B cell (primary cell): ENCODE data around the gene IFT52. TPM values are rescaled to one million over a fixed set of nuclear protein-coding genes. Genes with fewer than 3 reads are reported as not detected.

Experiments
- ATAC-seq: fragments of 200-7000 bp; cut with Tn5 transposase; one replicate; pipeline ENCODE4 v1.10.0; 2021; ENCODE audit warnings: low read depth, mild to moderate bottlenecking, moderate number of reproducible peaks, moderate library complexity
- CTCF ChIA-PET: fragments of 350-600 bp; sonication (Branson Sonifier 250); formaldehyde crosslinking; loops from one replicate; lab custom pipeline; 2021; ENCODE audit warnings: antibody characterized with exemption, inconsistent platforms; lab: Charles Lee
- POLR2A ChIA-PET: fragments of 350-600 bp; sonication (Branson Sonifier 250); formaldehyde crosslinking; loops from one replicate; lab custom pipeline; 2021; ENCODE audit warnings: antibody characterized with exemption; lab: Charles Lee
- DNase-seq: peaks from one replicate; pipeline ENCODE4 v3.0.0; 2013
- H2AFZ ChIP-seq: 2 replicates; pipeline ENCODE4 v1.6.1; 2012; ENCODE audit warnings: mild to moderate bottlenecking, low read depth, low read length; ENCODE audit not compliant: insufficient read depth, poor library complexity, severe bottlenecking
- H3K27ac ChIP-seq, 2 donors: 1 replicate in 1 of 2; 2 replicates in 1 of 2; pipeline ENCODE4 v1.5.1; 2012 to 2013; ENCODE audit warnings: low read length in 2 of 2, mild to moderate bottlenecking in 2 of 2, moderate library complexity in 1 of 2
- H3K27me3 ChIP-seq, 4 experiments: fragments of 200-600 bp in 1 of 4; sonication (generic) in 1 of 4; replicated peaks in 1 of 4; 1 replicate in 2 of 4; 2 replicates in 2 of 4; pipeline versions ENCODE4 v1.6.1 to v1.7.0; 2013 to 2016; ENCODE audit warnings: low read length in 3 of 4, mild to moderate bottlenecking in 2 of 4, mixed read lengths in 1 of 4, moderate library complexity in 1 of 4; ENCODE audit not compliant: insufficient read depth in 4 of 4, control insufficient read depth in 3 of 4; ENCODE audit errors: control extremely low read depth in 1 of 4
- H3K36me3 ChIP-seq, 2 experiments: replicated peaks in 1 of 2; 1 replicate in 1 of 2; 2 replicates in 1 of 2; pipeline versions ENCODE4 v1.6.1 to v1.7.1; 2013; ENCODE audit warnings: low read length in 1 of 2; ENCODE audit not compliant: insufficient read depth in 2 of 2, control insufficient read depth in 1 of 2; ENCODE audit errors: control extremely low read depth in 1 of 2, extremely low read depth in 1 of 2
- H3K4me1 ChIP-seq, 2 donors: fragments of 200-600 bp in 1 of 2; sonication (generic) in 1 of 2; 1 replicate in 1 of 2; 2 replicates in 1 of 2; pipeline versions ENCODE4 v1.5.1 to v1.6.1; 2013 to 2017; ENCODE audit warnings: low read length in 2 of 2; ENCODE audit not compliant: control insufficient read depth in 2 of 2, insufficient read depth in 2 of 2
- H3K4me2 ChIP-seq: replicated peaks from 2 replicates; pipeline ENCODE3; 2012; ENCODE audit warnings: mild to moderate bottlenecking, low read depth, low read length; ENCODE audit not compliant: poor library complexity, severe bottlenecking
- H3K4me3 ChIP-seq, 5 experiments: fragments of 200-600 bp in 1 of 5; sonication (generic) in 1 of 5; 1 replicate in 3 of 5; 2 replicates in 2 of 5; pipeline versions ENCODE4 v1.5.1 to v1.7.0; 2011 to 2016; ENCODE audit warnings: low read length in 4 of 5, mild to moderate bottlenecking in 4 of 5, low read depth in 2 of 5, control low read depth in 1 of 5, moderate library complexity in 1 of 5; ENCODE audit not compliant: insufficient read depth in 1 of 5; ENCODE audit errors: control extremely low read depth in 1 of 5, extremely low read depth in 1 of 5
- H3K79me2 ChIP-seq: fragments of 200-600 bp; sonication (generic); one replicate; pipeline ENCODE4 v1.6.0; 2016; ENCODE audit warnings: low read length; ENCODE audit not compliant: control insufficient read depth, insufficient read depth
- H3K9ac ChIP-seq: fragments of 200-600 bp; sonication (generic); 2 replicates; pipeline ENCODE4 v1.6.1; 2017; ENCODE audit warnings: mild to moderate bottlenecking, low read length, moderate library complexity
- H3K9me3 ChIP-seq, 3 donors: one replicate each; pipeline versions ENCODE4 v1.6.1 to v1.7.1; 2013; ENCODE audit warnings: low read length in 2 of 3; ENCODE audit not compliant: control insufficient read depth in 2 of 3, insufficient read depth in 1 of 3; ENCODE audit errors: control extremely low read depth in 1 of 3
- H4K20me1 ChIP-seq: 2 replicates; pipeline ENCODE4 v1.6.0; 2012; ENCODE audit warnings: mild to moderate bottlenecking, low read length; ENCODE audit not compliant: insufficient read depth, control insufficient read depth, poor library complexity, severe bottlenecking
- H3K27ac Mint-ChIP-seq: one replicate; pipeline ENCODE4 v1.8.0; 2021; ENCODE audit warnings: mixed read lengths
- H3K27me3 Mint-ChIP-seq: one replicate; pipeline ENCODE4 v1.8.0; 2021; ENCODE audit warnings: mixed read lengths
- H3K4me1 Mint-ChIP-seq: one replicate; pipeline ENCODE4 v1.8.0; 2021; ENCODE audit warnings: mixed read lengths
- H3K4me3 Mint-ChIP-seq: one replicate; pipeline ENCODE4 v1.8.0; 2021; ENCODE audit warnings: mixed read lengths
- H3K9me3 Mint-ChIP-seq: one replicate; pipeline ENCODE4 v1.8.0; 2022; ENCODE audit warnings: mixed read lengths; ENCODE audit not compliant: insufficient read depth
- CTCF ChIP-seq: fragments of 200-600 bp; IDR thresholded peaks from one replicate; pipeline ENCODE4 v1.8.0; 2022; ENCODE audit warnings: antibody characterized with exemption, mild to moderate bottlenecking
- EZH2 ChIP-seq: IDR thresholded peaks from 2 replicates; pipeline ENCODE4 v1.6.1; 2012; ENCODE audit warnings: borderline replicate concordance, low read depth, mild to moderate bottlenecking, moderate library complexity, low read length; ENCODE audit not compliant: insufficient read depth, poor library complexity, severe bottlenecking
- WGBS: methylation state at CpG from one replicate; pipeline ENCODE4 v1.1.5; 2013; ENCODE audit warnings: missing lambda C conversion rate; ENCODE audit not compliant: insufficient coverage; 5-methylcytosine and 5-hydroxymethylcytosine counted together
- intact Hi-C: fragments of 100-400 bp; cut with micrococcal nuclease; formaldehyde crosslinking; loops from one replicate; pipeline ENCODE4 v1.10.0; 2022
- polyA plus RNA-seq: library from polyadenylated mRNA; depleted of rRNA; stranded (reverse); fragments of >200 nt; gene quantifications from 2 replicates; pipeline ENCODE4 v1.2.3, GENCODE V29; 2012
- total RNA-seq, 2 donors: library from RNA; stranded (reverse); fragments of 120-200 nt in 1 of 2; gene quantifications; 1 replicate in 1 of 2; 2 replicates in 1 of 2; pipeline versions ENCODE4 v1.2.3 to v1.2.4, GENCODE V29; 2013 to 2022

The IFT52 gene
- total and polyA plus RNA-seq, 2 donors (not counting 1 experiment from before 2014, with no cell fraction given), result 16.7 to 18.4 TPM

DNA sequence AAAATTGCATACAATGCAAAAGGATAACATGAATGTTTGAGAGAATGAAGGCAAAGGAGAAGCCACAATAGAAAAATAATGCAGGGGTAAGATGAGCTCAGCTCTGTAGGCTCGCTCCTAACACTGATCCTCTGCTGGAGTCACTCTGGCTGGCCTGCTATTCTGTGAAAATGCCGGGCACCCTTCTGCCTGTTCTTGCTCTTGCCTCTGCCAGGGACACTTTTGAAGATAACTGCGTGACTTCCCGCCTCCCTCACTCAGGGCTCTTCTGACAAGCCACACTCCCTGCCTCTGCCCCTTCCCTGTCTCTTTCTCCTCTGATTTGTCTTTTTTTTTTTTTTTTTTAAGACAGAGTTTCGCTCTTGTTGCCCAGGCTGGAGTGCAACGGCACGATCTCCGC, 40.9 kb downstream of the IFT52 start:
- no peaks in the 10 kb centered on the region for H3K27me3 Mint-ChIP-seq
- Histone ChIP-seq H3K4me2 (no peak overlapping the region), H3K4me1 (no peaks in the 10 kb centered on the region), H2AFZ (no peak overlapping the region), H3K27me3 (no peaks in the 10 kb centered on the region), H4K20me1 (no peaks in the 10 kb centered on the region), H3K36me3 (peaks cover 4 to 12% of the 10 kb centered on the region in 2 experiments), H3K27ac (no peak overlapping the region), H3K79me2 (no peaks in the 10 kb centered on the region), H3K4me3 (no peak overlapping the region), H3K9ac (no peak overlapping the region), H3K9me3 (no peaks in the 10 kb centered on the region)
- 98% methylated on average over 4 of the region's 8 CpGs for WGBS
- intact Hi-C loops, result no loop called here
- no peak overlapping the region for H3K4me3 Mint-ChIP-seq
- no peak for DNase-seq
- ChIA-PET CTCF (interaction anchor here (1.0 kb wide), 1 partner anchor 13 kb away, joined by 3 read pairs; no protein-coding TSS in a partner anchor), POLR2A (no interaction called here)
- H3K9me3 Mint-ChIP-seq, result no peaks in the 10 kb centered on the region
- H3K27ac Mint-ChIP-seq, result no peak overlapping the region
- no peak for ATAC-seq
- H3K4me1 Mint-ChIP-seq, result no peaks in the 10 kb centered on the region
- no peak for TF ChIP-seq EZH2
- no peak for TF ChIP-seq CTCF

GRCh38 chr20:43636429-43636828, 45.7 kb downstream of the IFT52 start:
- H2AFZ ChIP-seq, result no peak overlapping the region
- Mint-ChIP-seq H3K27me3 (no peaks in the 10 kb centered on the region), H3K9me3 (no peaks in the 10 kb centered on the region), H3K4me1 (no peaks in the 10 kb centered on the region), H3K4me3 (no peak overlapping the region), H3K27ac (no peak overlapping the region)
- H4K20me1 ChIP-seq, result no peaks in the 10 kb centered on the region
- peaks cover 4 to 24% of the 10 kb centered on the region in 2 experiments for H3K36me3 ChIP-seq
- TF ChIP-seq EZH2, result no peak
- TF ChIP-seq CTCF, result no peak
- H3K9ac ChIP-seq, result no peak overlapping the region
- no peaks in the 10 kb centered on the region for H3K4me1 ChIP-seq
- no peaks in the 10 kb centered on the region for H3K27me3 ChIP-seq
- H3K9me3 ChIP-seq, result no peaks in the 10 kb centered on the region
- WGBS, result 100% methylated on average over 1 of the region's 2 CpGs
- ChIA-PET CTCF (interaction anchor here (0.6 to 0.8 kb wide), 2 partner anchors 54 to 56 kb away, joined by 3 read pairs; no protein-coding TSS in a partner anchor), POLR2A (no interaction called here)
- H3K27ac ChIP-seq, result no peak overlapping the region
- no peak overlapping the region for H3K4me3 ChIP-seq
- H3K79me2 ChIP-seq, result no peaks in the 10 kb centered on the region
- ATAC-seq (no peak), DNase-seq (no peak)
- intact Hi-C loops, result no loop called here
- H3K4me2 ChIP-seq, result no peak overlapping the region
